NB4 (cell line): ENCODE results near the gene RSPH3.

ENCODE experiments used
- CTCF ChIP-seq: IDR thresholded peaks from one replicate; pipeline ENCODE4 v1.5.1; 2012; ENCODE audit warnings: low read depth, low read length
- MAX ChIP-seq: IDR thresholded peaks from 2 replicates; pipeline ENCODE4 v1.6.1; 2011; ENCODE audit warnings: low read depth, low read length
- POLR2A ChIP-seq: IDR thresholded peaks from 2 replicates; pipeline ENCODE4 v1.6.1; 2011; ENCODE audit warnings: mild to moderate bottlenecking; ENCODE audit not compliant: insufficient read length; ENCODE audit errors: extremely low read depth

GRCh38 chr6:159002432-159003155 is 2.6 kb upstream of the RSPH3 start:
- TF ChIP-seq CTCF (no peak), MAX (no peak), POLR2A (no peak)
